ENCODE results near the gene TMEM213. TPM values are rescaled to one million over a fixed set of nuclear protein-coding genes. Genes with fewer than 3 reads are reported as not detected.

Gene TMEM213
- total and polyA plus RNA-seq, 10 of the 15 experiments (the other 5 are each of a cell fraction or from before 2014, with no cell fraction given): not detected

- Histone ChIP-seq H3K4me2 (ENCODE audit: control insufficient read depth, insufficient read depth) (no peak overlapping the region), H3K4me1 (ENCODE audit: control insufficient read depth, insufficient read depth, low read length) (no peaks in the 10 kb centered on the region), H3K9ac (ENCODE audit: control insufficient read depth, insufficient read depth, low read length) (no peak overlapping the region), H3K9me3 (replicated peaks; ENCODE audit: control insufficient read depth, insufficient read depth, low read length) (no peaks in the 10 kb centered on the region), H3K79me2 (ENCODE audit: control insufficient read depth, insufficient read depth, low read length) (no peaks in the 10 kb centered on the region), H3K4me3 (no peak overlapping the region), H2AFZ (ENCODE audit: control insufficient read depth, low read depth, low read length) (no peak overlapping the region), H3K27me3 (replicated peaks in 1 of 2; ENCODE audit: control insufficient read depth in 2 of 2, insufficient read depth in 2 of 2, low read length in 1 of 2) (no peaks in the 10 kb centered on the region), H3K36me3 (ENCODE audit: control insufficient read depth in 2 of 2, insufficient read depth in 2 of 2, low read length in 1 of 2) (no peaks in the 10 kb centered on the region), H4K20me1 (ENCODE audit: control insufficient read depth, insufficient read depth) (no peaks in the 10 kb centered on the region), H3K27ac (ENCODE audit: control insufficient read depth, insufficient read depth) (no peak overlapping the region)
- intact Hi-C loops (cut with micrococcal nuclease; ENCODE audit: unreplicated experiment) (loop anchor here (5.0 kb wide), 2 partner anchors 112 to 417 kb away; no protein-coding TSS in a partner anchor), in situ Hi-C loops (cut with MboI) (no loop called here)
- POLR2A ChIA-PET: interaction anchor here (0.7 kb wide), 1 partner anchor 312 kb away, joined by 3 read pairs; no protein-coding TSS in a partner anchor
- RAD21 ChIA-PET (ENCODE audit: unreplicated experiment): no interaction called here
- SMC1A ChIA-PET (ENCODE audit: uncharacterized antibody, unreplicated experiment): no interaction called here
- FAIRE-seq (no peak), DNase-seq (ENCODE audit: low read depth, low spot score) (no peak), ATAC-seq (no peak)
- CTCF ChIA-PET: interaction anchor here (0.6 to 1.5 kb wide), 3 partner anchors 48 to 1289 kb away, joined by 3 to 4 read pairs (median 3); no protein-coding TSS in a partner anchor
- BruUV-seq (replicated peaks): no TSS peak
- WGBS (ENCODE audit: insufficient coverage, insufficient replicate concordance, low lambda C conversion rate, missing lambda C conversion rate): 61% methylated on average over 3 of the region's 3 CpGs
- no peak for TF ChIP-seq NFYA (IDR thresholded peaks at IDR 0.05; ENCODE audit: borderline replicate concordance, low read depth, low read length)
- no peak for TF ChIP-seq ELK1 (IDR thresholded peaks at IDR 0.05; ENCODE audit: low read depth, low read length)
- TF ChIP-seq ZBTB11 (CRISPR knock-in tag; IDR thresholded peaks at IDR 0.05): no peak
- no peak for TF ChIP-seq HDAC6 (IDR thresholded peaks at IDR 0.05; ENCODE audit: unreplicated experiment)
- no peak for TF ChIP-seq IKZF1 (conservative IDR thresholded peaks at IDR 0.05)
- TF ChIP-seq NR2F1 (conservative IDR thresholded peaks at IDR 0.05): no peak
- no peak for TF ChIP-seq ZZZ3 (IDR thresholded peaks at IDR 0.05; ENCODE audit: control insufficient read depth, insufficient read length, low read depth)
- TF ChIP-seq RELB (IDR thresholded peaks at IDR 0.05; ENCODE audit: low read depth): no peak
- no peak for TF ChIP-seq GABPA (IDR thresholded peaks at IDR 0.05; ENCODE audit: low read depth)
- no peak for TF ChIP-seq SIX5 (IDR thresholded peaks at IDR 0.05; ENCODE audit: low read depth, low read length, severe bottlenecking)
- no peak for TF ChIP-seq TARDBP (IDR thresholded peaks at IDR 0.05; ENCODE audit: borderline replicate concordance)
- no peak for TF ChIP-seq IRF4 (IDR thresholded peaks at IDR 0.05; ENCODE audit: low read depth, low read length)
- no peak for TF ChIP-seq SUPT20H (IDR thresholded peaks at IDR 0.05; ENCODE audit: borderline replicate concordance, control insufficient read depth, low read depth, low read length)
- no peak for TF ChIP-seq CREB1 (IDR thresholded peaks at IDR 0.05; ENCODE audit: low read depth)
- no peak for TF ChIP-seq USF1 (IDR thresholded peaks at IDR 0.05; ENCODE audit: borderline replicate concordance, extremely low read length, insufficient read depth, low read depth, low read length)
Measured at GRCh38 chr7:138864667-138865066, 66.9 kb downstream of the TMEM213 start.
